PC-3 (cell line): Measurements from ENCODE around the gene FBLN1. TPM values are rescaled to one million over a fixed set of nuclear protein-coding genes. Genes with fewer than 3 reads are reported as not detected.

Experiments
- ATAC-seq: fragments of 200-7000 bp; cut with Tn5 transposase; 2 replicates; pipeline ENCODE4 v1.9.1; 2020; ENCODE audit warnings: mild to moderate bottlenecking, moderate library complexity
- BruUV-seq: library from RNA; stranded (reverse); fragments of 400-500 nt; replicated peaks from 2 replicates; lab custom pipeline; 2021; lab: Mats Ljungman, UMichigan
- CTCF ChIA-PET: fragments of 300-600 bp; sonication (Branson Sonifier 250); formaldehyde crosslinking; loops from one replicate; lab custom pipeline; 2022; ENCODE audit warnings: antibody characterized with exemption; lab: Charles Lee
- POLR2A ChIA-PET: fragments of 300-600 bp; sonication (Branson Sonifier 250); formaldehyde crosslinking; loops from one replicate; lab custom pipeline; 2022; ENCODE audit warnings: antibody characterized with exemption; ENCODE audit not compliant: unreplicated experiment; lab: Charles Lee
- DNase-seq: peaks from one replicate; pipeline ENCODE4 v3.0.0-alpha.2; 2015
- H2AFZ ChIP-seq: fragments of 300-600 bp; sonication (generic); 2 replicates; pipeline ENCODE4 v1.6.0; 2016; ENCODE audit warnings: antibody characterized with exemption, low read length
- H3F3A ChIP-seq: fragments of 300-600 bp; sonication (generic); one replicate; pipeline ENCODE4 v1.6.0; 2017; ENCODE audit warnings: antibody characterized with exemption, low read length, control low read depth, mild to moderate bottlenecking; ENCODE audit not compliant: unreplicated experiment
- H3K27ac ChIP-seq: fragments of 300-600 bp; sonication (generic); 2 replicates; pipeline ENCODE4 v1.5.1; 2016; ENCODE audit warnings: mild to moderate bottlenecking, low read length
- H3K27me3 ChIP-seq: fragments of 300-600 bp; sonication (generic); 2 replicates; pipeline ENCODE4 v1.6.1; 2016; ENCODE audit warnings: low read length, mixed read lengths
- H3K36me3 ChIP-seq: fragments of 300-600 bp; sonication (generic); 2 replicates; pipeline ENCODE4 v1.6.1; 2016; ENCODE audit warnings: low read depth, mixed run types, low read length, mixed read lengths
- H3K4me1 ChIP-seq: fragments of 300-600 bp; sonication (generic); 2 replicates; pipeline ENCODE4 v1.5.1; 2016; ENCODE audit warnings: low read length; ENCODE audit not compliant: insufficient read depth
- H3K4me2 ChIP-seq: fragments of 300-600 bp; sonication (generic); 2 replicates; pipeline ENCODE4 v1.6.0; 2016; ENCODE audit warnings: low read length
- H3K4me3 ChIP-seq: fragments of 300-600 bp; sonication (generic); 2 replicates; pipeline ENCODE4 v1.5.1; 2016; ENCODE audit warnings: mild to moderate bottlenecking, low read length, mixed read lengths
- H3K79me2 ChIP-seq: fragments of 300-600 bp; sonication (generic); 2 replicates; pipeline ENCODE4 v1.6.1; 2017; ENCODE audit warnings: low read length, mixed read lengths
- H3K9ac ChIP-seq: fragments of 300-600 bp; sonication (generic); 2 replicates; pipeline ENCODE4 v1.6.0; 2016; ENCODE audit warnings: mild to moderate bottlenecking, low read length
- H3K9me2 ChIP-seq: fragments of 300-600 bp; sonication (generic); replicated peaks from 2 replicates; pipeline ENCODE4 v1.6.1; 2016; ENCODE audit warnings: mixed run types, low read length, mixed read lengths
- H3K9me3 ChIP-seq: fragments of 300-600 bp; sonication (generic); 2 replicates; pipeline ENCODE4 v1.6.1; 2016; ENCODE audit warnings: low read length, mixed read lengths
- H4K20me1 ChIP-seq: fragments of 300-600 bp; sonication (generic); 2 replicates; pipeline ENCODE4 v1.6.1; 2016; ENCODE audit warnings: low read length, mixed read lengths
- EZH2 ChIP-seq: fragments of 300-600 bp; sonication (generic); IDR thresholded peaks from one replicate; pipeline ENCODE4 v1.6.1; 2017; ENCODE audit warnings: antibody characterized with exemption, mild to moderate bottlenecking, low read length; ENCODE audit not compliant: unreplicated experiment
- EZH2phosphoT487 ChIP-seq: fragments of 300-600 bp; sonication (generic); IDR thresholded peaks from 2 replicates; pipeline ENCODE4 v1.6.1; 2018; ENCODE audit warnings: mild to moderate bottlenecking, antibody characterized with exemption, low read length, borderline replicate concordance
- intact Hi-C: fragments of 100-400 bp; cut with micrococcal nuclease; formaldehyde crosslinking; loops from 2 replicates; pipeline ENCODE4 v1.9.0; 2023
- total RNA-seq: library from RNA; depleted of rRNA; stranded (reverse); fragments of >200 nt; gene quantifications from 2 replicates; pipeline ENCODE4 v1.2.3, GENCODE V29; 2014
- TF ChIP-seq, protein P1 (sequence below): fragments of 300-600 bp; sonication (generic); conservative IDR thresholded peaks from 2 replicates; pipeline ENCODE4 v1.5.1; 2017; ENCODE audit warnings: antibody characterized with exemption, low read depth, mild to moderate bottlenecking, low read length

Gene FBLN1
- total RNA-seq, 1 experiment from 2014 or later = 13.4 TPM

- ATAC-seq = no peak
- no peak for DNase-seq
- H3K9me3 ChIP-seq = no peaks in the 10 kb centered on the region
- POLR2A ChIA-PET = interaction anchor here (0.6 kb wide), 1 partner anchor 280 kb away, joined by 5 read pairs; no protein-coding TSS in a partner anchor
- H3K9ac ChIP-seq = peak overlapping the region; percentile 77; the same call in 1 of the 2 replicates
- no peaks in the 10 kb centered on the region for H3K27me3 ChIP-seq
- CTCF ChIA-PET = no interaction called here
- H4K20me1 ChIP-seq = no peaks in the 10 kb centered on the region
- H3K4me3 ChIP-seq = no peak overlapping the region
- H3K4me1 ChIP-seq = peaks cover 23% of the 10 kb centered on the region
- intact Hi-C loops = loop anchor here (2.0 kb wide), 1 partner anchor 61 kb away; no protein-coding TSS in a partner anchor
- H3K27ac ChIP-seq = peak overlapping the region; percentile 96
- TF ChIP-seq EZH2 (no peak), EZH2phosphoT487 (no peak)
- TF ChIP-seq, protein P1, sequence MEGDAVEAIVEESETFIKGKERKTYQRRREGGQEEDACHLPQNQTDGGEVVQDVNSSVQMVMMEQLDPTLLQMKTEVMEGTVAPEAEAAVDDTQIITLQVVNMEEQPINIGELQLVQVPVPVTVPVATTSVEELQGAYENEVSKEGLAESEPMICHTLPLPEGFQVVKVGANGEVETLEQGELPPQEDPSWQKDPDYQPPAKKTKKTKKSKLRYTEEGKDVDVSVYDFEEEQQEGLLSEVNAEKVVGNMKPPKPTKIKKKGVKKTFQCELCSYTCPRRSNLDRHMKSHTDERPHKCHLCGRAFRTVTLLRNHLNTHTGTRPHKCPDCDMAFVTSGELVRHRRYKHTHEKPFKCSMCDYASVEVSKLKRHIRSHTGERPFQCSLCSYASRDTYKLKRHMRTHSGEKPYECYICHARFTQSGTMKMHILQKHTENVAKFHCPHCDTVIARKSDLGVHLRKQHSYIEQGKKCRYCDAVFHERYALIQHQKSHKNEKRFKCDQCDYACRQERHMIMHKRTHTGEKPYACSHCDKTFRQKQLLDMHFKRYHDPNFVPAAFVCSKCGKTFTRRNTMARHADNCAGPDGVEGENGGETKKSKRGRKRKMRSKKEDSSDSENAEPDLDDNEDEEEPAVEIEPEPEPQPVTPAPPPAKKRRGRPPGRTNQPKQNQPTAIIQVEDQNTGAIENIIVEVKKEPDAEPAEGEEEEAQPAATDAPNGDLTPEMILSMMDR = no peak
- H3F3A ChIP-seq = peaks cover 3% of the 10 kb centered on the region
- H3K36me3 ChIP-seq = no peaks in the 10 kb centered on the region
- no peaks in the 10 kb centered on the region for H3K9me2 ChIP-seq
- no peaks in the 10 kb centered on the region for H3K79me2 ChIP-seq
- H2AFZ ChIP-seq = no peak overlapping the region
- H3K4me2 ChIP-seq = peak overlapping the region; percentile 68; the same call in 1 of the 2 replicates
- no TSS peak for BruUV-seq
Observed at GRCh38 chr22:45639747-45640102, 137.0 kb downstream of the FBLN1 start.

DNA sequence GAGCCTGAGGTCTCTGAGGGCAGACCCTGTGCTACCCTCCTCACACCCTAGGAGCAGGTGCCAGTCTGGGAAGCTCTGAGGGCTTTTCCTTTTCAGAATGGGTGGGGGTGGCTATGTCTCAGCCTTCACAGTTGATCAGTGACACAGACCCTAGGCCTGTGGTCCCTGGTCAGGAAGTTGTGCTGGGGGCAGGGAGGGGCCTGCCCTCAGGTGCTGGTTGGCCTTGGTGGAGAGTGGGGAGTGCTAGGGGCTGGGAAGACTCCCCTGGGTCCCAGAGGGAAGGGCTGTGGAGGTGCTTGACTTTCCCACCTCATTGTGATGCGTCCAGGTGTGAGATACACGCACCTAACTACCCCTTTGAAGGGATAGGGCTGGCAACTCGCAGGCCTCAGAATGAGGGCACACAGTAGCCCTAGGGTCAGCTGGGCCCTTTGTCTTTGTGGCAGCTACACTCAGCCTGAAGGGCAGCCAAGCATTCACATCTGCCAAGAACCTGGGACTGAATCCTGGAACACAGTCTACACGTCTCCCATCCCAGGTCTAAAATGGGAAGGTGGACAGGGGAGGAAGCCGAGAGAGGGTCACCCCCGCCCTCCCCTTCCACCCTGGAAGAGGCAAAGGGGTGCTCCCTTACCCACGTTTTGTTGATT, 137.7 kb downstream of the FBLN1 start:
- no peak for TF ChIP-seq EZH2
- no peak for TF ChIP-seq EZH2phosphoT487
- TF ChIP-seq, protein P1 = no peak
- ATAC-seq (no peak), DNase-seq (no peak)
- Histone ChIP-seq H3K4me2 (no peak overlapping the region), H3K9me3 (no peaks in the 10 kb centered on the region), H3K79me2 (no peaks in the 10 kb centered on the region), H3K27me3 (no peaks in the 10 kb centered on the region), H3K9ac (no peak overlapping the region), H3K27ac (no peak overlapping the region; the same call in 1 of the 2 replicates), H3K9me2 (no peaks in the 10 kb centered on the region), H3K4me3 (no peak overlapping the region), H3K4me1 (peaks cover 28% of the 10 kb centered on the region), H3F3A (peaks cover 3% of the 10 kb centered on the region), H3K36me3 (no peaks in the 10 kb centered on the region), H4K20me1 (no peaks in the 10 kb centered on the region), H2AFZ (no peak overlapping the region)
- intact Hi-C loops = no loop called here
- BruUV-seq = no TSS peak
- ChIA-PET CTCF (no interaction called here), POLR2A (interaction anchor here (0.6 kb wide), 1 partner anchor 279 kb away, joined by 5 read pairs; no protein-coding TSS in a partner anchor)
